Lower leg skin (tissue), 3 donors: ENCODE results near the gene MFF.

Source experiments
- POLR2A ChIP-seq, 2 donors: fragments of 450-650 bp; IDR thresholded peaks; one replicate each; pipeline ENCODE4 v1.6.1; 2016 to 2017; ENCODE audit warnings: antibody characterized with exemption in 2 of 2, mild to moderate bottlenecking in 1 of 2, moderate library complexity in 1 of 2
- TF ChIP-seq, protein P1 (sequence below), 3 donors: fragments of 450-650 bp; IDR thresholded peaks; one replicate each; pipeline ENCODE4 v1.5.1; 2016; ENCODE audit warnings: antibody characterized with exemption in 3 of 3, mild to moderate bottlenecking in 3 of 3, moderate library complexity in 2 of 3

DNA sequence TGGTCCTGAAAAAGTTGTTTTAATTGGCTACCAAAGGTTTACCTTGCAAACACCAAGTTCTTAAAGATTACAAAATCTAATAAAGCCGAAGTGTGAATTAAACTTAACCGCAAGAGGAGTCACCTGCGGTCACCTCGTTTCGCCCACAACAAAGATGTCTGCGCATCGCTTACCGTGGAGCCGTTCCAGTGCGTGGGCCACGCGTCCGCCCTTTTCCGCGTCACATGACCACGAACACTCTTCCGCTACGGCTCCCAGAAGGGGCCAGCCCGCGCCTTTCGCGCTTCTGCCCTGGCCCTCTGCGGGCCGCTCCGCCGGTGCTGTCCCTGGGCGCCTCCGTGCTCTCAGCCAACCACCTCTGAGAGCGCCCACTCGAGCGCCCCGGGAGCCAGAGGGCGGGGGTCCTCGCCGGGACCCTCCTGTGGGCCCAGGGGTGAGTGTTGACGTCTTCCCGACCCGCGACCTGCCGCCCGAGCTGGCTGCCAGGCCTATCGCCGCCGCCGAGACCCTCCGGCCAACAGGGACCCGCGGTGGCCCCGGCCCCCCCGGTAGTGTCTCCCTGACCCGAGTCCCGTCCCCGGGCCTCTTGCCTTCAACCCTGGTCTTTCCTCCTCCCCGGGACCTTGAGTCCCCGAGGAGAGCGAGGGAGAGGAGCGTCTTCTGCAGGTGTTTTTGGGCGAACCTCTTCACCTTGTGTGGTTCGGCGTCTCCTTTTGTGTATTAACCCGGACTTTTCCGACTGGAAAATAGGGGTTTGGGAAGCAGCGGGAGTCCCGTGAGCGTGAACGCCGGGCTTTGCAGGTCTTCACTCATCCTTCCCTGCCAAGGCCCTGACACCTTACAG lies at the start of gene MFF:
- TF ChIP-seq POLR2A (IDR thresholded peaks at IDR 0.05): no peak
- TF ChIP-seq, protein P1, sequence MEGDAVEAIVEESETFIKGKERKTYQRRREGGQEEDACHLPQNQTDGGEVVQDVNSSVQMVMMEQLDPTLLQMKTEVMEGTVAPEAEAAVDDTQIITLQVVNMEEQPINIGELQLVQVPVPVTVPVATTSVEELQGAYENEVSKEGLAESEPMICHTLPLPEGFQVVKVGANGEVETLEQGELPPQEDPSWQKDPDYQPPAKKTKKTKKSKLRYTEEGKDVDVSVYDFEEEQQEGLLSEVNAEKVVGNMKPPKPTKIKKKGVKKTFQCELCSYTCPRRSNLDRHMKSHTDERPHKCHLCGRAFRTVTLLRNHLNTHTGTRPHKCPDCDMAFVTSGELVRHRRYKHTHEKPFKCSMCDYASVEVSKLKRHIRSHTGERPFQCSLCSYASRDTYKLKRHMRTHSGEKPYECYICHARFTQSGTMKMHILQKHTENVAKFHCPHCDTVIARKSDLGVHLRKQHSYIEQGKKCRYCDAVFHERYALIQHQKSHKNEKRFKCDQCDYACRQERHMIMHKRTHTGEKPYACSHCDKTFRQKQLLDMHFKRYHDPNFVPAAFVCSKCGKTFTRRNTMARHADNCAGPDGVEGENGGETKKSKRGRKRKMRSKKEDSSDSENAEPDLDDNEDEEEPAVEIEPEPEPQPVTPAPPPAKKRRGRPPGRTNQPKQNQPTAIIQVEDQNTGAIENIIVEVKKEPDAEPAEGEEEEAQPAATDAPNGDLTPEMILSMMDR (IDR thresholded peaks at IDR 0.05): peak in 1 of 3 donors; percentile 12
